ENCODE results near the gene SLIT3. TPM values are rescaled to one million over a fixed set of nuclear protein-coding genes. Genes with fewer than 3 reads are reported as not detected.

SLIT3 gene
- total and polyA plus RNA-seq, 10 of the 15 experiments (the other 5 are each of a cell fraction or from before 2014, with no cell fraction given), result 0.05 TPM; not detected in 9

- Histone ChIP-seq H3K4me1 (ENCODE audit: control insufficient read depth, insufficient read depth, low read length) (no peaks in the 10 kb centered on the region), H3K36me3 (ENCODE audit: control insufficient read depth in 2 of 2, insufficient read depth in 2 of 2, low read length in 1 of 2) (no peaks in the 10 kb centered on the region), H2AFZ (ENCODE audit: control insufficient read depth, low read depth, low read length) (no peak overlapping the region), H3K27ac (ENCODE audit: control insufficient read depth, insufficient read depth) (no peak overlapping the region), H3K9me3 (replicated peaks; ENCODE audit: control insufficient read depth, insufficient read depth, low read length) (no peaks in the 10 kb centered on the region), H3K4me2 (ENCODE audit: control insufficient read depth, insufficient read depth) (no peak overlapping the region), H4K20me1 (ENCODE audit: control insufficient read depth, insufficient read depth) (no peaks in the 10 kb centered on the region), H3K4me3 (no peak overlapping the region), H3K79me2 (ENCODE audit: control insufficient read depth, insufficient read depth, low read length) (no peaks in the 10 kb centered on the region), H3K27me3 (replicated peaks in 1 of 2; ENCODE audit: control insufficient read depth in 2 of 2, insufficient read depth in 2 of 2, low read length in 1 of 2) (peaks cover 0 to 3% of the 10 kb centered on the region in 2 experiments), H3K9ac (ENCODE audit: control insufficient read depth, insufficient read depth, low read length) (no peak overlapping the region)
- DNase-seq (ENCODE audit: low read depth, low spot score), result no peak
- RAD21 ChIA-PET (ENCODE audit: unreplicated experiment), result no interaction called here
- in situ Hi-C loops (cut with MboI) (no loop called here), intact Hi-C loops (cut with micrococcal nuclease; ENCODE audit: unreplicated experiment) (no loop called here)
- BruUV-seq (replicated peaks), result no TSS peak
- FAIRE-seq, result no peak
- WGBS (ENCODE audit: insufficient coverage, insufficient replicate concordance, low lambda C conversion rate, missing lambda C conversion rate), result 33% methylated on average over 11 of the region's 11 CpGs
- no peak for ATAC-seq
- CTCF ChIA-PET, result no interaction called here
- SMC1A ChIA-PET (ENCODE audit: uncharacterized antibody, unreplicated experiment), result no interaction called here
- TF ChIP-seq ZNF384 (IDR thresholded peaks at IDR 0.05; ENCODE audit: borderline replicate concordance, low read depth, low read length) (no peak), CHD2 (IDR thresholded peaks at IDR 0.05; ENCODE audit: borderline replicate concordance, low read depth, low read length) (no peak), STAT3 (IDR thresholded peaks at IDR 0.05; ENCODE audit: low read depth, low read length) (no peak), E2F4 (IDR thresholded peaks at IDR 0.05; ENCODE audit: low read depth, low read length) (no peak), CHD4 (IDR thresholded peaks at IDR 0.05) (no peak), POLR2A (IDR thresholded peaks at IDR 0.05; ENCODE audit: low read depth, low read length) (no peak), SP1 (IDR thresholded peaks at IDR 0.05; ENCODE audit: low read depth, low read length) (no peak), SMAD1 (IDR thresholded peaks at IDR 0.05; ENCODE audit: low read depth, partially characterized antibody) (no peak), USF1 (IDR thresholded peaks at IDR 0.05; ENCODE audit: borderline replicate concordance, extremely low read length, insufficient read depth, low read depth, low read length) (no peak), SIN3A (IDR thresholded peaks at IDR 0.05; ENCODE audit: low read depth, low read length) (no peak), MXI1 (IDR thresholded peaks at IDR 0.05; ENCODE audit: low read depth, low read length) (no peak), MTA3 (IDR thresholded peaks at IDR 0.05; ENCODE audit: borderline replicate concordance, low read length) (no peak), KAT2A (conservative IDR thresholded peaks at IDR 0.05; ENCODE audit: control insufficient read depth, low read depth, low read length) (no peak), BRCA1 (IDR thresholded peaks at IDR 0.05; ENCODE audit: low read depth, low read length) (no peak), NBN (IDR thresholded peaks at IDR 0.05) (no peak)
- TF ChIP-seq, protein P1, sequence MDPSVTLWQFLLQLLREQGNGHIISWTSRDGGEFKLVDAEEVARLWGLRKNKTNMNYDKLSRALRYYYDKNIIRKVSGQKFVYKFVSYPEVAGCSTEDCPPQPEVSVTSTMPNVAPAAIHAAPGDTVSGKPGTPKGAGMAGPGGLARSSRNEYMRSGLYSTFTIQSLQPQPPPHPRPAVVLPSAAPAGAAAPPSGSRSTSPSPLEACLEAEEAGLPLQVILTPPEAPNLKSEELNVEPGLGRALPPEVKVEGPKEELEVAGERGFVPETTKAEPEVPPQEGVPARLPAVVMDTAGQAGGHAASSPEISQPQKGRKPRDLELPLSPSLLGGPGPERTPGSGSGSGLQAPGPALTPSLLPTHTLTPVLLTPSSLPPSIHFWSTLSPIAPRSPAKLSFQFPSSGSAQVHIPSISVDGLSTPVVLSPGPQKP (IDR thresholded peaks at IDR 0.05; ENCODE audit: low read depth, low read length), result no peak
- POLR2A ChIA-PET, result no interaction called here
These were observed 276.5 kb downstream of the SLIT3 start for GRCh38 chr5:169024421-169024820.
